Gastroesophageal sphincter (tissue), 4 donors: ENCODE data around the gene ZNF32. TPM values are rescaled to one million over a fixed set of nuclear protein-coding genes. Genes with fewer than 3 reads are reported as not detected.

ENCODE experiments used
- ATAC-seq: fragments of 150-250 bp; one replicate; pipeline ENCODE4 v1.9.1; 2016; ENCODE audit warnings: mild to moderate bottlenecking, moderate library complexity
- H3K27ac ChIP-seq, 4 donors: fragments of 200-600 bp; sonication (generic) in 3 of 4; 1 replicate in 3 of 4; 2 replicates in 1 of 4; pipeline ENCODE4 v1.5.1; 2016 to 2019
- H3K27me3 ChIP-seq: fragments of 200-600 bp; sonication (generic); one replicate; pipeline ENCODE4 v1.5.1; 2019
- H3K36me3 ChIP-seq, 2 donors: fragments of 200-600 bp; sonication (generic); one replicate each; pipeline ENCODE4 v1.5.1; 2019; ENCODE audit warnings: control low read depth in 1 of 2
- H3K4me1 ChIP-seq, 3 donors: fragments of 200-600 bp; sonication (generic); 1 replicate in 2 of 3; 2 replicates in 1 of 3; pipeline ENCODE4 v1.5.1; 2016 to 2019; ENCODE audit warnings: control low read depth in 2 of 3
- H3K4me3 ChIP-seq, 2 donors: fragments of 200-600 bp; sonication (generic); one replicate each; pipeline ENCODE4 v1.5.1; 2019; ENCODE audit warnings: mild to moderate bottlenecking in 1 of 2, moderate library complexity in 1 of 2
- H3K9me3 ChIP-seq, 3 donors: fragments of 200-600 bp; sonication (generic); one replicate each; pipeline ENCODE4 v1.5.1; 2017 to 2019; ENCODE audit warnings: control low read depth in 2 of 3
- CTCF ChIP-seq, 4 experiments: fragments of 200-600 bp in 2 of 4; fragments of 450-650 bp in 2 of 4; sonication (generic) in 1 of 4; IDR thresholded peaks; one replicate each; pipeline ENCODE4 v1.5.1; 2017 to 2019; ENCODE audit warnings: antibody characterized with exemption in 4 of 4, mild to moderate bottlenecking in 2 of 4, moderate library complexity in 2 of 4
- EP300 ChIP-seq: sonication (generic); formaldehyde crosslinking; IDR thresholded peaks from one replicate; pipeline ENCODE4 v1.6.1; 2017; ENCODE audit warnings: antibody characterized with exemption, mild to moderate bottlenecking
- POLR2A ChIP-seq, 2 donors: fragments of 450-650 bp; IDR thresholded peaks; one replicate each; pipeline ENCODE4 v1.6.1; 2017; ENCODE audit warnings: antibody characterized with exemption in 2 of 2, mild to moderate bottlenecking in 2 of 2, moderate library complexity in 1 of 2
- POLR2AphosphoS5 ChIP-seq: sonication (generic); formaldehyde crosslinking; IDR thresholded peaks from one replicate; pipeline ENCODE4 v1.6.1; 2017; ENCODE audit warnings: antibody characterized with exemption
- WGBS, 2 donors: methylation state at CpG; one replicate each; pipeline ENCODE4 v1.1.5; 2018; ENCODE audit warnings: low coverage in 1 of 2; 5-methylcytosine and 5-hydroxymethylcytosine counted together
- total RNA-seq, 4 donors: library from RNA; depleted of rRNA; stranded (reverse); fragments of >200 nt; gene quantifications; one replicate each; pipeline ENCODE4 v1.1.0, GENCODE V29; 2016

ZNF32 gene
- total RNA-seq: 10 to 100 TPM; 45.8 to 59.8 (median 53.8) TPM

GRCh38 chr10:43648398-43649184 lies at the start of gene ZNF32:
Gene ZNF32, minus strand, starts transcription at chr10:43648881. Its CDS starts 2,748 bp downstream, at chr10:43646133.
- H3K9me3 ChIP-seq: peaks cover 0 to 41% (median 6%) of the 10 kb centered on the region in 3 donors
- peak; percentile 98 for ATAC-seq
- peaks cover 12 to 34% of the 10 kb centered on the region in 2 donors for H3K36me3 ChIP-seq
- peak within 1 kb of the TSS; percentile 57 to 86 for H3K4me3 ChIP-seq
- WGBS, 2 donors: 0% methylated on average over 1 of the region's 90 CpGs; no CpG with 5 or more reads in 1 of the 2 donors
- peaks cover 0 to 20% (median 0%) of the 10 kb centered on the region in 3 donors for H3K4me1 ChIP-seq
- peak; percentile 59 to 60 for TF ChIP-seq POLR2A (IDR thresholded peaks at IDR 0.05)
- TF ChIP-seq POLR2AphosphoS5: peak; percentile 18
- TF ChIP-seq EP300: no peak
- H3K27me3 ChIP-seq: peaks cover 8% of the 10 kb centered on the region
- H3K27ac ChIP-seq: peak within 1 kb of the TSS; percentile 7 to 89 (median 84)

GRCh38 chr10:43698156-43698555 lies 49.5 kb upstream of the ZNF32 start:
- 74 to 87% methylated on average over 7 to 9 of the region's 9 CpGs for WGBS, 2 donors
- ATAC-seq: peak; percentile 17
- H3K36me3 ChIP-seq: no peaks in the 10 kb centered on the region

GRCh38 chr10:43696909-43697483 lies 48.3 kb upstream of the ZNF32 start:
- Histone ChIP-seq H3K9me3 (no peaks in the 10 kb centered on the region), H3K4me3 (no peak overlapping the region), H3K4me1 (peaks cover 0 to 2% (median 0%) of the 10 kb centered on the region in 3 donors), H3K27ac (no peak overlapping the region), H3K27me3 (no peaks in the 10 kb centered on the region), H3K36me3 (no peaks in the 10 kb centered on the region)
- ATAC-seq: no peak
- no peak for TF ChIP-seq EP300
- no peak for TF ChIP-seq CTCF (IDR thresholded peaks at IDR 0.05)
- no peak for TF ChIP-seq POLR2AphosphoS5
- TF ChIP-seq POLR2A (IDR thresholded peaks at IDR 0.05): no peak
- 81 to 96% methylated on average over 6 to 8 of the region's 11 CpGs for WGBS, 2 donors

More at GRCh38 chr10:43698156-43698555, 49.5 kb upstream of the ZNF32 start:
- H3K9me3 ChIP-seq: no peaks in the 10 kb centered on the region
- TF ChIP-seq POLR2AphosphoS5 (no peak), CTCF (IDR thresholded peaks at IDR 0.05) (no peak), EP300 (no peak), POLR2A (IDR thresholded peaks at IDR 0.05) (no peak)
- H3K4me3 ChIP-seq: no peak overlapping the region
- no peaks in the 10 kb centered on the region for H3K4me1 ChIP-seq
- H3K27ac ChIP-seq: no peak overlapping the region
- H3K27me3 ChIP-seq: no peaks in the 10 kb centered on the region

- Histone ChIP-seq H3K36me3 (no peaks in the 10 kb centered on the region), H3K27ac (no peak overlapping the region), H3K27me3 (no peaks in the 10 kb centered on the region), H3K4me1 (peaks cover 0 to 14% (median 0%) of the 10 kb centered on the region in 3 donors), H3K4me3 (no peak overlapping the region), H3K9me3 (no peaks in the 10 kb centered on the region)
- no peak for ATAC-seq
- TF ChIP-seq EP300: no peak
- TF ChIP-seq POLR2AphosphoS5: no peak
- no peak for TF ChIP-seq CTCF (IDR thresholded peaks at IDR 0.05)
- TF ChIP-seq POLR2A (IDR thresholded peaks at IDR 0.05): no peak
- WGBS, 2 donors: 80 to 84% methylated on average over 1 to 12 of the region's 16 CpGs
These were observed 47.0 kb upstream of the ZNF32 start for GRCh38 chr10:43695730-43696129.

GRCh38 chr10:43695321-43695720 lies 46.6 kb upstream of the ZNF32 start:
- Histone ChIP-seq H3K36me3 (no peaks in the 10 kb centered on the region), H3K4me3 (no peak overlapping the region), H3K27me3 (no peaks in the 10 kb centered on the region), H3K4me1 (peaks cover 0 to 18% (median 3%) of the 10 kb centered on the region in 3 donors), H3K9me3 (no peaks in the 10 kb centered on the region), H3K27ac (no peak overlapping the region)
- ATAC-seq: no peak
- 80 to 100% methylated on average over 1 to 2 of the region's 8 CpGs for WGBS, 2 donors
- no peak for TF ChIP-seq EP300
- TF ChIP-seq CTCF (IDR thresholded peaks at IDR 0.05): no peak
- no peak for TF ChIP-seq POLR2AphosphoS5
- TF ChIP-seq POLR2A (IDR thresholded peaks at IDR 0.05): no peak
